Measurements from ENCODE around the gene PRSS36. TPM values are rescaled to one million over a fixed set of nuclear protein-coding genes. Genes with fewer than 3 reads are reported as not detected.

PRSS36 gene
- polyA plus RNA-seq, 3 donors: 3.1 to 4.2 (median 3.4) TPM

- no peak overlapping the region for H3K4me3 ChIP-seq (replicated peaks in 1 of 3; ENCODE audit: low read depth in 2 of 3, low read length in 3 of 3)
- no peak for TF ChIP-seq CTCF (IDR thresholded peaks at IDR 0.05)
- peaks cover 30 to 60% of the 10 kb centered on the region in 2 donors for H3K36me3 ChIP-seq (replicated peaks in 1 of 2; ENCODE audit: control insufficient read depth in 1 of 2, insufficient read depth in 2 of 2, low read length in 2 of 2)
- no peaks in the 10 kb centered on the region for H3K27me3 ChIP-seq (ENCODE audit: control insufficient read depth in 2 of 2, insufficient read depth in 2 of 2, low read length in 2 of 2)
- no peaks in the 10 kb centered on the region for H3K9me3 ChIP-seq (replicated peaks in 1 of 2; ENCODE audit: control insufficient read depth in 1 of 2, insufficient read depth in 1 of 2, low read length in 2 of 2)
- Mint-ChIP-seq H3K27me3 (ENCODE audit: low read depth in 3 of 3) (peaks cover 0 to 3% (median 0%) of the 10 kb centered on the region in 3 donors), H3K4me3 (no peak overlapping the region), H3K27ac (no peak overlapping the region), H3K9me3 (no peaks in the 10 kb centered on the region), H3K4me1 (peaks cover 9% of the 10 kb centered on the region), H3K36me3 (peaks cover 31 to 48% of the 10 kb centered on the region in 2 donors)
- peaks cover 10 to 11% of the 10 kb centered on the region in 2 donors for H3K4me1 ChIP-seq (ENCODE audit: control insufficient read depth in 1 of 2, insufficient read depth in 2 of 2, low read length in 2 of 2)
- H3K9ac ChIP-seq (ENCODE audit: insufficient read depth, low read length, poor library complexity, severe bottlenecking): no peak overlapping the region
- H3K4me2 ChIP-seq (replicated peaks; ENCODE audit: extremely low read depth, low read length, poor library complexity, severe bottlenecking): no peak overlapping the region
- 100% methylated on average over 2 of the region's 8 CpGs for whole genome bisulfite sequencing (ENCODE audit: insufficient coverage)
- H3K79me2 ChIP-seq (ENCODE audit: insufficient read depth, low read length): peaks cover 24% of the 10 kb centered on the region
- H4K20me1 ChIP-seq (ENCODE audit: insufficient read depth, low read length): peaks cover 13% of the 10 kb centered on the region
- no peak overlapping the region for H2AFZ ChIP-seq (ENCODE audit: insufficient read depth, low read depth, low read length, poor library complexity, severe bottlenecking)
- H3K27ac ChIP-seq (ENCODE audit: low read depth in 1 of 2, low read length in 2 of 2): no peak overlapping the region
- intact Hi-C loops (cut with micrococcal nuclease): no loop called here
- DNase-seq: no peak
Measured at GRCh38 chr16:31089199-31089598, 60.7 kb downstream of the PRSS36 start.

Small RNAs within 50 kb of the gene (small RNA-seq; reads per million reads assigned to genes)
- gene AC009088.4 (ENCODE audit: insufficient read length, low read depth) (not detected), gene NDUFA3P6 (ENCODE audit: insufficient read length, low read depth) (not detected)

Other genes with a start within 250 kb of the PRSS36 start
- gene FBXL19, start 226.5 kb downstream of the PRSS36 start, polyA plus RNA-seq: 1 to 10 TPM in 1 of 3 donors, under 1 TPM in 1, not detected in 1; 0.14 to 7.6 TPM
- 10 to 100 TPM; 34.3 to 80.3 (median 76.8) TPM for gene ORAI3, start 201.0 kb downstream of the PRSS36 start, polyA plus RNA-seq
- 1 to 10 TPM in 2 of 3 donors, under 1 TPM in 1; 0.16 to 6.6 (median 1.3) TPM for gene SETD1A, start 192.3 kb downstream of the PRSS36 start, polyA plus RNA-seq
- 1 to 10 TPM in 2 of 3 donors, under 1 TPM in 1; 0.89 to 4.3 (median 2.7) TPM for gene HSD3B7, start 164.9 kb downstream of the PRSS36 start, polyA plus RNA-seq
- 1 to 10 TPM in 1 of 3 donors, not detected in 2; 1.7 TPM for gene STX1B, start 139.4 kb downstream of the PRSS36 start, polyA plus RNA-seq
- 100 to 1,000 TPM in 1 of 3 donors, 10 to 100 TPM in 2; 18.6 to 186 (median 21.8) TPM for gene STX4, start 116.5 kb downstream of the PRSS36 start, polyA plus RNA-seq
- gene ZNF668, start 75.8 kb downstream of the PRSS36 start, polyA plus RNA-seq: 1 to 10 TPM; 3.8 to 4.8 (median 4.5) TPM
- 1 to 10 TPM in 2 of 3 donors, under 1 TPM in 1; 0.46 to 6.5 (median 3.0) TPM for gene ZNF646, start 75.6 kb downstream of the PRSS36 start, polyA plus RNA-seq
- gene PRSS53, start 61.1 kb downstream of the PRSS36 start, polyA plus RNA-seq: 1 to 10 TPM in 1 of 3 donors, under 1 TPM in 1, not detected in 1; 0.17 to 5.1 TPM
- gene VKORC1, start 55.3 kb downstream of the PRSS36 start, polyA plus RNA-seq: 100 to 1,000 TPM in 1 of 3 donors, 10 to 100 TPM in 2; 59.2 to 113 (median 91.2) TPM
- 10 to 100 TPM; 76.5 to 93.5 (median 90.8) TPM for gene BCKDK, start 41.7 kb downstream of the PRSS36 start, polyA plus RNA-seq
- 100 to 1,000 TPM in 1 of 3 donors, 10 to 100 TPM in 2; 34.5 to 136 (median 42.0) TPM for gene KAT8, start 32.4 kb downstream of the PRSS36 start, polyA plus RNA-seq
- gene PRSS8, start 14.3 kb downstream of the PRSS36 start, polyA plus RNA-seq: under 1 TPM in 1 of 3 donors, not detected in 2; 0.15 TPM
- 100 to 1,000 TPM in 1 of 3 donors, 10 to 100 TPM in 2; 54.9 to 246 (median 78.5) TPM for gene FUS, start 30.1 kb upstream of the PRSS36 start, polyA plus RNA-seq
- gene PYCARD, start 52.7 kb upstream of the PRSS36 start, polyA plus RNA-seq: 100 to 1,000 TPM; 214 to 400 (median 374) TPM
- under 1 TPM in 1 of 3 donors, not detected in 2; 0.04 TPM for gene TRIM72, start 64.1 kb upstream of the PRSS36 start, polyA plus RNA-seq
- gene PYDC1, start 67.1 kb upstream of the PRSS36 start, polyA plus RNA-seq: not detected
- 100 to 1,000 TPM in 2 of 3 donors, 10 to 100 TPM in 1; 71.9 to 330 (median 117) TPM for gene ITGAM, start 109.9 kb upstream of the PRSS36 start, polyA plus RNA-seq
- gene ITGAX, start 205.1 kb upstream of the PRSS36 start, polyA plus RNA-seq: 100 to 1,000 TPM in 1 of 3 donors, 10 to 100 TPM in 2; 40.7 to 710 (median 71.3) TPM
- gene ITGAD, start 243.3 kb upstream of the PRSS36 start, polyA plus RNA-seq: under 1 TPM in 1 of 3 donors, not detected in 2; 0.04 TPM